ENCODE data around the gene KIRREL3. TPM values are rescaled to one million over a fixed set of nuclear protein-coding genes. Genes with fewer than 3 reads are reported as not detected.

Gene KIRREL3
- total and polyA plus RNA-seq, 9 of the 15 experiments (the other 6 are each of a cell fraction or from before 2014, with no cell fraction given), result 0.04 to 0.10 TPM; not detected in 7

DNA sequence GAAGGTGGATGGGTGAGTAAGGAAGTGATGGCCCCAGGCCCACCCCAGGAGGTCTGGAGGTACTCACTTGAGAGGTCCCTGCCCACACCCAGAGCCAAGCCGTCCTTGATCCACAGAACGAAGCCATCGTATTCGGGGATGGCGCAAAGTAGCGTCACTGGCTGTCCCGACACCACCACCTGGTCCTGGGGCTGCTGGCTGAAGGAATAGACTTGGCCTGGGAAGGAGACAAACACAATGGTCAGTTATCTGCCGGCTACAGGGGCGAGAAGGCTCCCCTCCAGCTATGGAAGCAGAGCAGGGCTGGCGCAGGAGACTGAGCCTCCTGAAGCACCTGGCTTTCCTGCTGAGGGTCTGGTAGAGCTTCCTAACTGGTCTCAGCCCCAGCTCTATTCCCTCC, 474.1 kb downstream of the KIRREL3 start:
- intact Hi-C loops (cut with micrococcal nuclease), result no loop called here
- POLR2A ChIA-PET, result interaction anchor here (1.1 kb wide), 1 partner anchor 258 kb away, joined by 3 read pairs; the partner anchor contains the start of genes FOXRED1 and SRPRA
- no peaks in the 10 kb centered on the region for H3K36me3 ChIP-seq (ENCODE audit: control insufficient read depth, insufficient read depth, low read length)

More for the DNA sequence above, 474.1 kb downstream of the KIRREL3 start:
- no peak for ATAC-seq
- DNase-seq (ENCODE audit: extremely low read depth in 1 of 4, low spot score in 3 of 4), result no peak
- Histone ChIP-seq H3K9me3 (replicated peaks; ENCODE audit: control insufficient read depth, insufficient read depth, low read depth, low read length) (no peaks in the 10 kb centered on the region), H3K79me2 (ENCODE audit: control insufficient read depth, insufficient read depth, low read length) (no peaks in the 10 kb centered on the region), H3K9ac (ENCODE audit: insufficient read depth in 1 of 2, low read depth in 2 of 2, low read length in 2 of 2) (no peak overlapping the region; a peak in 1 of 4 replicates), H4K20me1 (replicated peaks; ENCODE audit: control insufficient read depth, insufficient read depth, low read length) (0 out of 2 replicates have a peak, but pooled peaks cover 3% of the 10 kb centered on the region), H3K4me3 (no peak overlapping the region), H3K9me1 (ENCODE audit: control insufficient read depth, insufficient read depth, low read length) (no peaks in the 10 kb centered on the region), H3K4me1 (replicated peaks in 1 of 2; ENCODE audit: control insufficient read depth in 2 of 2, insufficient read depth in 2 of 2, low read length in 2 of 2) (no peaks in the 10 kb centered on the region), H3K27me3 (ENCODE audit: control insufficient read depth in 2 of 2, insufficient read depth in 2 of 2, low read length in 2 of 2) (peaks cover 15 to 36% of the 10 kb centered on the region in 2 experiments; a peak in 4 of 5 replicates), H2AFZ (ENCODE audit: low read depth, low read length) (no peak overlapping the region), H3K27ac (ENCODE audit: extremely low read depth, low read depth, low read length) (no peak overlapping the region), H3K4me2 (ENCODE audit: insufficient read depth, low read length) (no peak overlapping the region)
- no TSS peak for BruUV-seq (replicated peaks)
- FAIRE-seq, result no peak
- TF ChIP-seq, protein P1, sequence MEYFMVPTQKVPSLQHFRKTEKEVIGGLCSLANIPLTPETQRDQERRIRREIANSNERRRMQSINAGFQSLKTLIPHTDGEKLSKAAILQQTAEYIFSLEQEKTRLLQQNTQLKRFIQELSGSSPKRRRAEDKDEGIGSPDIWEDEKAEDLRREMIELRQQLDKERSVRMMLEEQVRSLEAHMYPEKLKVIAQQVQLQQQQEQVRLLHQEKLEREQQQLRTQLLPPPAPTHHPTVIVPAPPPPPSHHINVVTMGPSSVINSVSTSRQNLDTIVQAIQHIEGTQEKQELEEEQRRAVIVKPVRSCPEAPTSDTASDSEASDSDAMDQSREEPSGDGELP (CRISPR knock-in tag; IDR thresholded peaks at IDR 0.05; ENCODE audit: borderline replicate concordance), result no peak
- no peak for TF ChIP-seq ESRRA (IDR thresholded peaks at IDR 0.05; ENCODE audit: borderline replicate concordance, low read depth)
- no peak for TF ChIP-seq HNRNPK (IDR thresholded peaks at IDR 0.05; ENCODE audit: low read depth, low read length, poor library complexity, severe bottlenecking)
- TF ChIP-seq BMI1 (IDR thresholded peaks at IDR 0.05; ENCODE audit: low read length), result no peak
- TF ChIP-seq ILK (tag; IDR thresholded peaks at IDR 0.05; ENCODE audit: borderline replicate concordance, low read depth), result no peak
- TF ChIP-seq TAF15 (IDR thresholded peaks at IDR 0.05; ENCODE audit: low read depth, low read length), result no peak
- TF ChIP-seq YY1 (IDR thresholded peaks at IDR 0.05; ENCODE audit: borderline replicate concordance in 1 of 3, control insufficient read depth in 1 of 3, extremely low read depth in 1 of 3, insufficient read depth in 3 of 3, insufficient read length in 1 of 3, insufficient replicate concordance in 2 of 3, low read depth in 1 of 3, low read length in 2 of 3), result no peak
- TF ChIP-seq, protein P2, sequence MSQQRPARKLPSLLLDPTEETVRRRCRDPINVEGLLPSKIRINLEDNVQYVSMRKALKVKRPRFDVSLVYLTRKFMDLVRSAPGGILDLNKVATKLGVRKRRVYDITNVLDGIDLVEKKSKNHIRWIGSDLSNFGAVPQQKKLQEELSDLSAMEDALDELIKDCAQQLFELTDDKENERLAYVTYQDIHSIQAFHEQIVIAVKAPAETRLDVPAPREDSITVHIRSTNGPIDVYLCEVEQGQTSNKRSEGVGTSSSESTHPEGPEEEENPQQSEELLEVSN (IDR thresholded peaks at IDR 0.05; ENCODE audit: borderline replicate concordance in 1 of 2, extremely low read depth in 1 of 2, insufficient read depth in 1 of 2, insufficient read length in 1 of 2, low read depth in 1 of 2, low read length in 1 of 2, poor library complexity in 1 of 2, severe bottlenecking in 1 of 2), result no peak
- no peak for TF ChIP-seq FOXA1 (IDR thresholded peaks at IDR 0.05; ENCODE audit: borderline replicate concordance)
- TF ChIP-seq, protein P3, sequence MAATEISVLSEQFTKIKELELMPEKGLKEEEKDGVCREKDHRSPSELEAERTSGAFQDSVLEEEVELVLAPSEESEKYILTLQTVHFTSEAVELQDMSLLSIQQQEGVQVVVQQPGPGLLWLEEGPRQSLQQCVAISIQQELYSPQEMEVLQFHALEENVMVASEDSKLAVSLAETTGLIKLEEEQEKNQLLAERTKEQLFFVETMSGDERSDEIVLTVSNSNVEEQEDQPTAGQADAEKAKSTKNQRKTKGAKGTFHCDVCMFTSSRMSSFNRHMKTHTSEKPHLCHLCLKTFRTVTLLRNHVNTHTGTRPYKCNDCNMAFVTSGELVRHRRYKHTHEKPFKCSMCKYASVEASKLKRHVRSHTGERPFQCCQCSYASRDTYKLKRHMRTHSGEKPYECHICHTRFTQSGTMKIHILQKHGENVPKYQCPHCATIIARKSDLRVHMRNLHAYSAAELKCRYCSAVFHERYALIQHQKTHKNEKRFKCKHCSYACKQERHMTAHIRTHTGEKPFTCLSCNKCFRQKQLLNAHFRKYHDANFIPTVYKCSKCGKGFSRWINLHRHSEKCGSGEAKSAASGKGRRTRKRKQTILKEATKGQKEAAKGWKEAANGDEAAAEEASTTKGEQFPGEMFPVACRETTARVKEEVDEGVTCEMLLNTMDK (IDR thresholded peaks at IDR 0.05; ENCODE audit: borderline replicate concordance, insufficient read depth, low read depth, low read length, poor library complexity, severe bottlenecking), result no peak
- no peak for TF ChIP-seq RBM25 (IDR thresholded peaks at IDR 0.05; ENCODE audit: low read depth, low read length, severe bottlenecking)
- no peak for TF ChIP-seq GABPB1 (CRISPR knock-in tag; IDR thresholded peaks at IDR 0.05)
- no peak for TF ChIP-seq NR4A1 (CRISPR knock-in tag; IDR thresholded peaks at IDR 0.05)
- TF ChIP-seq NR4A1 (tag; IDR thresholded peaks at IDR 0.05), result no peak
- no peak for TF ChIP-seq ZC3H8 (IDR thresholded peaks at IDR 0.05)
- TF ChIP-seq, protein P4, sequence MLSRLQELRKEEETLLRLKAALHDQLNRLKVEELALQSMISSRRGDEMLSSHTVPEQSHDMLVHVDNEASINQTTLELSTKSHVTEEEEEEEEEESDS (CRISPR knock-in tag; IDR thresholded peaks at IDR 0.05), result no peak
- in situ Hi-C loops (cut with MboI), result no loop called here
- 0% methylated on average over 10 of the region's 10 CpGs for WGBS (ENCODE audit: insufficient coverage, low coverage, missing lambda C conversion rate)
- CTCF ChIA-PET (ENCODE audit: low intra/inter-chr PET ratio), result no interaction called here

All from K562 (cell line).